ENCODE measurements around the gene PTBP1.
"Not testable (repeated sequence)": the region's sequence is repeated elsewhere in the genome, so short reads cannot be mapped to it uniquely, and the experiment has no call there.

PTBP1 gene

GRCh38 chr19:853614-854220, 56.5 kb downstream of the PTBP1 start:
- not testable (repeated sequence) for DNase-seq (ENCODE audit: low read depth)

GRCh38 chr19:854549-854948, 57.3 kb downstream of the PTBP1 start:
- DNase-seq (ENCODE audit: low read depth): no peak

- no peak for DNase-seq (ENCODE audit: low read depth)
Measured at GRCh38 chr19:855142-855541, 57.9 kb downstream of the PTBP1 start.

- no peak for DNase-seq (ENCODE audit: low read depth)
Measured at GRCh38 chr19:855566-856120, 58.4 kb downstream of the PTBP1 start.

GRCh38 chr19:858284-858683, 61.0 kb downstream of the PTBP1 start:
- no peak for DNase-seq (ENCODE audit: low read depth)

- no peak for DNase-seq (ENCODE audit: low read depth)
Measured at GRCh38 chr19:858868-859843, 61.9 kb downstream of the PTBP1 start, which contains the start of gene CFD. TSS of gene CFD (plus strand) at chr19:859664. CDS start at chr19:859690, 26 bp downstream.

GRCh38 chr19:861141-861755, 64.0 kb downstream of the PTBP1 start:
- DNase-seq (ENCODE audit: low read depth): no peak
